MG63 (cell line): ENCODE results near the gene MYZAP. TPM values are rescaled to one million over a fixed set of nuclear protein-coding genes. Genes with fewer than 3 reads are reported as not detected.
"Not testable (repeated sequence)": the region's sequence is repeated elsewhere in the genome, so short reads cannot be mapped to it uniquely, and the experiment has no call there.

Experiments used
- DNase-seq: peaks from one replicate; pipeline ENCODE4 v3.0.0-alpha.2; 2020
- H3K27me3 ChIP-seq: fragments of 250-450 bp; sonication (Bioruptor Pico); 2 replicates; pipeline ENCODE4 v1.5.1; 2020; ENCODE audit warnings: mild to moderate bottlenecking, moderate library complexity
- H3K36me3 ChIP-seq: fragments of 250-450 bp; sonication (Bioruptor Pico); 2 replicates; pipeline ENCODE4 v1.5.1; 2020; ENCODE audit warnings: mild to moderate bottlenecking, moderate library complexity
- H3K4me3 ChIP-seq: fragments of 250-450 bp; sonication (Bioruptor Pico); 2 replicates; pipeline ENCODE4 v1.5.1; 2020; ENCODE audit warnings: mild to moderate bottlenecking, moderate library complexity
- H3K9me3 ChIP-seq: fragments of 250-450 bp; sonication (Bioruptor Pico); 2 replicates; pipeline ENCODE4 v1.5.1; 2020; ENCODE audit warnings: mild to moderate bottlenecking, moderate library complexity
- total RNA-seq: library from RNA; depleted of rRNA; stranded (reverse); fragments of >200 nt; shearing (Covaris generic); gene quantifications from 2 replicates; pipeline ENCODE4 v1.2.3, GENCODE V29; 2014; ENCODE audit warnings: low replicate concordance

The MYZAP gene
- total RNA-seq, 1 experiment from 2014 or later: 0.69 TPM

GRCh38 chr15:57599296-57599810 lies 7.6 kb downstream of the MYZAP start:
- H3K9me3 ChIP-seq: no peaks in the 10 kb centered on the region
- no peak for DNase-seq
- no peak overlapping the region for H3K4me3 ChIP-seq
- H3K27me3 ChIP-seq: no peaks in the 10 kb centered on the region
- H3K36me3 ChIP-seq: no peaks in the 10 kb centered on the region

GRCh38 chr15:57600197-57600596 lies 8.5 kb downstream of the MYZAP start:
- H3K27me3 ChIP-seq: no peaks in the 10 kb centered on the region
- no peaks in the 10 kb centered on the region for H3K9me3 ChIP-seq
- H3K4me3 ChIP-seq: no peak overlapping the region
- H3K36me3 ChIP-seq: no peaks in the 10 kb centered on the region
- no peak for DNase-seq

- Histone ChIP-seq H3K27me3 (no peaks in the 10 kb centered on the region), H3K4me3 (no peak overlapping the region), H3K36me3 (no peaks in the 10 kb centered on the region), H3K9me3 (no peaks in the 10 kb centered on the region)
- DNase-seq: no peak
Measured at GRCh38 chr15:57604507-57604906, 12.8 kb downstream of the MYZAP start.

GRCh38 chr15:57605491-57605890 lies 13.8 kb downstream of the MYZAP start:
- no peak for DNase-seq

GRCh38 chr15:57606048-57606447 lies 14.3 kb downstream of the MYZAP start:
- no peaks in the 10 kb centered on the region for H3K36me3 ChIP-seq
- DNase-seq: no peak
- no peaks in the 10 kb centered on the region for H3K9me3 ChIP-seq
- no peak overlapping the region for H3K4me3 ChIP-seq
- no peaks in the 10 kb centered on the region for H3K27me3 ChIP-seq

More at GRCh38 chr15:57605491-57605890, 13.8 kb downstream of the MYZAP start:
- Histone ChIP-seq H3K36me3 (no peaks in the 10 kb centered on the region), H3K4me3 (no peak overlapping the region), H3K9me3 (no peaks in the 10 kb centered on the region), H3K27me3 (no peaks in the 10 kb centered on the region)

- H3K4me3 ChIP-seq: no peak overlapping the region
- no peak for DNase-seq
Measured at GRCh38 chr15:57606816-57607215, 15.1 kb downstream of the MYZAP start.

GRCh38 chr15:57607570-57608000 lies 15.9 kb downstream of the MYZAP start:
- Histone ChIP-seq H3K9me3 (no peaks in the 10 kb centered on the region), H3K4me3 (no peak overlapping the region), H3K27me3 (no peaks in the 10 kb centered on the region), H3K36me3 (no peaks in the 10 kb centered on the region)
- peak; percentile 60 for DNase-seq

More at GRCh38 chr15:57606816-57607215, 15.1 kb downstream of the MYZAP start:
- H3K27me3 ChIP-seq: no peaks in the 10 kb centered on the region
- no peaks in the 10 kb centered on the region for H3K36me3 ChIP-seq
- H3K9me3 ChIP-seq: no peaks in the 10 kb centered on the region

GRCh38 chr15:57609805-57610529 lies 18.3 kb downstream of the MYZAP start:
- no peaks in the 10 kb centered on the region for H3K27me3 ChIP-seq
- no peaks in the 10 kb centered on the region for H3K9me3 ChIP-seq
- DNase-seq: peak; percentile 86

GRCh38 chr15:57611123-57611522 lies 19.4 kb downstream of the MYZAP start:
- Histone ChIP-seq H3K9me3 (no peaks in the 10 kb centered on the region), H3K36me3 (no peaks in the 10 kb centered on the region), H3K4me3 (no peak overlapping the region), H3K27me3 (no peaks in the 10 kb centered on the region)
- no peak for DNase-seq

More at GRCh38 chr15:57609805-57610529, 18.3 kb downstream of the MYZAP start:
- Histone ChIP-seq H3K36me3 (no peaks in the 10 kb centered on the region), H3K4me3 (no peak overlapping the region)

GRCh38 chr15:57611938-57612337 lies 20.2 kb downstream of the MYZAP start:
- DNase-seq: peak; percentile 54
- Histone ChIP-seq H3K4me3 (no peak overlapping the region), H3K36me3 (no peaks in the 10 kb centered on the region), H3K9me3 (no peaks in the 10 kb centered on the region), H3K27me3 (no peaks in the 10 kb centered on the region)

GRCh38 chr15:57614241-57614640 lies 22.5 kb downstream of the MYZAP start:
- H3K4me3 ChIP-seq: no peak overlapping the region
- H3K27me3 ChIP-seq: no peaks in the 10 kb centered on the region
- no peaks in the 10 kb centered on the region for H3K36me3 ChIP-seq
- DNase-seq: no peak
- no peaks in the 10 kb centered on the region for H3K9me3 ChIP-seq

- not testable (repeated sequence) for DNase-seq, H3K4me3 ChIP-seq, H3K9me3 ChIP-seq, H3K36me3 ChIP-seq, H3K27me3 ChIP-seq
Measured at GRCh38 chr15:57615951-57616496, 24.3 kb downstream of the MYZAP start.

GRCh38 chr15:57618325-57618724 lies 26.6 kb downstream of the MYZAP start:
- H3K36me3 ChIP-seq: no peaks in the 10 kb centered on the region
- DNase-seq: no peak
- H3K27me3 ChIP-seq: no peaks in the 10 kb centered on the region
- no peak overlapping the region for H3K4me3 ChIP-seq
- H3K9me3 ChIP-seq: no peaks in the 10 kb centered on the region

GRCh38 chr15:57619746-57620145 lies 28.0 kb downstream of the MYZAP start:
- Histone ChIP-seq H3K36me3 (no peaks in the 10 kb centered on the region), H3K4me3 (no peak overlapping the region), H3K9me3 (no peaks in the 10 kb centered on the region), H3K27me3 (no peaks in the 10 kb centered on the region)
- DNase-seq: no peak

GRCh38 chr15:57624730-57625129 lies 33.0 kb downstream of the MYZAP start:
- no peaks in the 10 kb centered on the region for H3K36me3 ChIP-seq
- DNase-seq: no peak

GRCh38 chr15:57625703-57626448 lies 34.2 kb downstream of the MYZAP start:
- no peak overlapping the region for H3K4me3 ChIP-seq
- DNase-seq: no peak
- H3K9me3 ChIP-seq: no peaks in the 10 kb centered on the region
- no peaks in the 10 kb centered on the region for H3K36me3 ChIP-seq
- H3K27me3 ChIP-seq: no peaks in the 10 kb centered on the region

More at GRCh38 chr15:57624730-57625129, 33.0 kb downstream of the MYZAP start:
- H3K4me3 ChIP-seq: no peak overlapping the region
- H3K27me3 ChIP-seq: no peaks in the 10 kb centered on the region
- no peaks in the 10 kb centered on the region for H3K9me3 ChIP-seq

GRCh38 chr15:57626713-57627440 lies 35.2 kb downstream of the MYZAP start:
- H3K36me3 ChIP-seq: no peaks in the 10 kb centered on the region
- no peaks in the 10 kb centered on the region for H3K27me3 ChIP-seq
- DNase-seq: no peak
- no peaks in the 10 kb centered on the region for H3K9me3 ChIP-seq
- H3K4me3 ChIP-seq: no peak overlapping the region
